Naive thymus-derived CD8-positive, alpha-beta T cell (primary cell): ENCODE data around the gene RCBTB2. TPM values are rescaled to one million over a fixed set of nuclear protein-coding genes. Genes with fewer than 3 reads are reported as not detected.
A peak's percentile ranks its signal among the peaks of the same experiment; 100 is the strongest.

Experiments
- ATAC-seq, 2 donors: fragments of 150-1000 bp; cut with Tn5 transposase in 1 of 2; sonication (Bioruptor Pico), chemical (Tn5 transposase) in 1 of 2; 1 replicate in 1 of 2; 2 replicates in 1 of 2; pipeline ENCODE4 v1.10.0; 2021; ENCODE audit warnings: mild to moderate bottlenecking in 2 of 2, moderate library complexity in 2 of 2
- POLR2A ChIA-PET: fragments of 350-600 bp; sonication (Branson Sonifier 250); formaldehyde crosslinking; loops from one replicate; lab custom pipeline; 2021; ENCODE audit warnings: antibody characterized with exemption; lab: Charles Lee
- DNase-seq, 10 donors: peaks; one replicate each; pipeline versions ENCODE4 v3.0.0 to v3.0.0-alpha.2; 2020 to 2022
- H3K27ac Mint-ChIP-seq, 10 donors: one replicate each; pipeline ENCODE4 v1.8.0; 2020 to 2022; ENCODE audit warnings: mild to moderate bottlenecking in 10 of 10, mixed read lengths in 10 of 10, moderate library complexity in 4 of 10, inconsistent platforms in 1 of 10
- H3K27me3 Mint-ChIP-seq, 5 donors: one replicate each; pipeline ENCODE4 v1.8.0; 2021 to 2022; ENCODE audit warnings: mixed read lengths in 5 of 5
- H3K36me3 Mint-ChIP-seq, 3 donors: one replicate each; pipeline ENCODE4 v1.8.0; 2020 to 2022; ENCODE audit warnings: mixed read lengths in 3 of 3, mild to moderate bottlenecking in 2 of 3, inconsistent platforms in 1 of 3
- H3K4me1 Mint-ChIP-seq, 4 donors: one replicate each; pipeline ENCODE4 v1.8.0; 2021 to 2022; ENCODE audit warnings: mixed read lengths in 4 of 4
- H3K4me3 Mint-ChIP-seq, 10 donors: one replicate each; pipeline ENCODE4 v1.8.0; 2020 to 2022; ENCODE audit warnings: mild to moderate bottlenecking in 10 of 10, mixed read lengths in 10 of 10, moderate library complexity in 6 of 10, inconsistent platforms in 1 of 10
- H3K9me3 Mint-ChIP-seq, 9 donors: one replicate each; pipeline ENCODE4 v1.8.0; 2020 to 2022; ENCODE audit warnings: mixed read lengths in 9 of 9, mild to moderate bottlenecking in 3 of 9, inconsistent platforms in 1 of 9, moderate library complexity in 1 of 9
- polyA plus RNA-seq, 3 donors: library from polyadenylated mRNA; unstranded; fragments of 300-500 nt; fragmentation: Illumina TruSeq; gene quantifications; one replicate each; pipeline ENCODE4 v1.2.3, GENCODE V29; 2021
- total RNA-seq, 8 experiments: library from RNA in 2 of 8; stranded (reverse) in 2 of 8; gene quantifications; one replicate each; pipeline ENCODE4 v1.2.3 and lab custom pipeline; 2021 to 2026

RCBTB2 gene
- total and polyA plus RNA-seq, 5 experiments from 2014 or later, result 6.3 to 17.6 (median 8.1) TPM

GRCh38 chr13:48491423-48492095, 41.3 kb downstream of the RCBTB2 start:
- DNase-seq, result no peak
- H3K9me3 Mint-ChIP-seq, result peaks cover 0 to 3% (median 0%) of the 10 kb centered on the region in 9 donors
- H3K36me3 Mint-ChIP-seq, result peaks cover 0 to 16% (median 13%) of the 10 kb centered on the region in 3 donors
- no peak for ATAC-seq
- POLR2A ChIA-PET, result interaction anchor here (1.1 to 3.4 kb wide), 4 partner anchors 9 to 79 kb away, joined by 3 to 35 read pairs (median 10); partner anchors contain the start of genes LPAR6 and RCBTB2
- no peaks in the 10 kb centered on the region for H3K27me3 Mint-ChIP-seq
- H3K27ac Mint-ChIP-seq, result peak overlapping the region in 2 of 10 donors; percentile 77 to 87
- no peak overlapping the region for H3K4me3 Mint-ChIP-seq
- peaks cover 6 to 30% (median 17%) of the 10 kb centered on the region in 4 donors for H3K4me1 Mint-ChIP-seq

- ATAC-seq (no peak), DNase-seq (no peak)
- POLR2A ChIA-PET, result no interaction called here
- Mint-ChIP-seq H3K27ac (peak overlapping the region in 1 of 10 donors; percentile 12), H3K9me3 (peaks cover 0 to 6% (median 0%) of the 10 kb centered on the region in 9 donors), H3K4me3 (peak overlapping the region in 1 of 10 donors; percentile 50), H3K4me1 (peaks cover 0 to 31% (median 14%) of the 10 kb centered on the region in 4 donors), H3K27me3 (no peaks in the 10 kb centered on the region), H3K36me3 (peaks cover 0 to 16% (median 13%) of the 10 kb centered on the region in 3 donors)
These were observed 42.6 kb downstream of the RCBTB2 start for GRCh38 chr13:48490241-48490640.

- Mint-ChIP-seq H3K27me3 (no peaks in the 10 kb centered on the region), H3K36me3 (peaks cover 0 to 16% (median 13%) of the 10 kb centered on the region in 3 donors), H3K27ac (peak overlapping the region in 2 of 10 donors; percentile 18 to 46), H3K4me1 (peaks cover 0 to 31% (median 14%) of the 10 kb centered on the region in 4 donors), H3K9me3 (peaks cover 0 to 6% (median 0%) of the 10 kb centered on the region in 9 donors), H3K4me3 (peak overlapping the region in 1 of 10 donors; percentile 12)
- DNase-seq (no peak), ATAC-seq (no peak)
- POLR2A ChIA-PET, result interaction anchor here (1.0 kb wide), 1 partner anchor 43 kb away, joined by 5 read pairs; the partner anchor contains the start of gene RCBTB2
These were observed 43.2 kb downstream of the RCBTB2 start for GRCh38 chr13:48489666-48490065.

- POLR2A ChIA-PET, result interaction anchor here (1.0 kb wide), 1 partner anchor 43 kb away, joined by 5 read pairs; the partner anchor contains the start of gene RCBTB2
- no peaks in the 10 kb centered on the region for H3K27me3 Mint-ChIP-seq
- H3K4me3 Mint-ChIP-seq, result peak overlapping the region in 3 of 10 donors; percentile 3 to 44 (median 8)
- peaks cover 0 to 16% (median 13%) of the 10 kb centered on the region in 3 donors for H3K36me3 Mint-ChIP-seq
- DNase-seq, result no peak
- peaks cover 0 to 6% (median 0%) of the 10 kb centered on the region in 9 donors for H3K9me3 Mint-ChIP-seq
- no peak for ATAC-seq
- peak overlapping the region in 3 of 10 donors; percentile 56 to 76 (median 67) for H3K27ac Mint-ChIP-seq
- H3K4me1 Mint-ChIP-seq, result peaks cover 0 to 26% (median 14%) of the 10 kb centered on the region in 4 donors
These were observed 43.9 kb downstream of the RCBTB2 start for GRCh38 chr13:48488995-48489394.

GRCh38 chr13:48487968-48488367, 44.9 kb downstream of the RCBTB2 start:
- H3K4me1 Mint-ChIP-seq, result peaks cover 0 to 26% (median 14%) of the 10 kb centered on the region in 4 donors
- H3K27ac Mint-ChIP-seq, result peak overlapping the region in 3 of 10 donors; percentile 1 to 23 (median 10)
- H3K9me3 Mint-ChIP-seq, result peaks cover 0 to 6% (median 0%) of the 10 kb centered on the region in 9 donors
- DNase-seq, result no peak
- H3K27me3 Mint-ChIP-seq, result no peaks in the 10 kb centered on the region
- ATAC-seq, result no peak
- H3K4me3 Mint-ChIP-seq, result peak overlapping the region in 1 of 10 donors; percentile 19
- POLR2A ChIA-PET, result no interaction called here
- H3K36me3 Mint-ChIP-seq, result peaks cover 0 to 19% (median 15%) of the 10 kb centered on the region in 3 donors

- DNase-seq (no peak), ATAC-seq (no peak)
- Mint-ChIP-seq H3K36me3 (peaks cover 0 to 24% (median 22%) of the 10 kb centered on the region in 3 donors), H3K4me1 (peaks cover 0 to 28% (median 17%) of the 10 kb centered on the region in 4 donors), H3K27me3 (no peaks in the 10 kb centered on the region), H3K9me3 (peaks cover 0 to 6% (median 0%) of the 10 kb centered on the region in 9 donors), H3K27ac (peak overlapping the region in 2 of 10 donors; percentile 14 to 37), H3K4me3 (no peak overlapping the region)
- POLR2A ChIA-PET, result interaction anchor here (0.7 kb wide), 1 partner anchor 18 kb away, joined by 3 read pairs; no protein-coding TSS in a partner anchor
These were observed 46.0 kb downstream of the RCBTB2 start for GRCh38 chr13:48486836-48487235.

- Mint-ChIP-seq H3K36me3 (peaks cover 0 to 24% (median 22%) of the 10 kb centered on the region in 3 donors), H3K27ac (peak overlapping the region in 5 of 10 donors; percentile 14 to 82 (median 45)), H3K4me3 (no peak overlapping the region), H3K9me3 (peaks cover 0 to 6% (median 0%) of the 10 kb centered on the region in 9 donors), H3K4me1 (peaks cover 0 to 28% (median 16%) of the 10 kb centered on the region in 4 donors), H3K27me3 (no peaks in the 10 kb centered on the region)
- DNase-seq, result no peak
- ATAC-seq, result no peak
- POLR2A ChIA-PET, result interaction anchor here (0.7 kb wide), 1 partner anchor 19 kb away, joined by 3 read pairs; no protein-coding TSS in a partner anchor
These were observed 46.5 kb downstream of the RCBTB2 start for GRCh38 chr13:48486362-48486761.

GRCh38 chr13:48485432-48485831, 47.4 kb downstream of the RCBTB2 start:
- no peak for ATAC-seq
- H3K4me3 Mint-ChIP-seq, result no peak overlapping the region
- no peak for DNase-seq
- H3K9me3 Mint-ChIP-seq, result peaks cover 0 to 6% (median 0%) of the 10 kb centered on the region in 9 donors
- H3K36me3 Mint-ChIP-seq, result peaks cover 0 to 28% (median 24%) of the 10 kb centered on the region in 3 donors
- H3K27ac Mint-ChIP-seq, result peak overlapping the region in 2 of 10 donors; percentile 26 to 45
- POLR2A ChIA-PET, result interaction anchor here (0.7 kb wide), 2 partner anchors 38 to 297 kb away, joined by 3 to 5 read pairs; no protein-coding TSS in a partner anchor
- H3K27me3 Mint-ChIP-seq, result no peaks in the 10 kb centered on the region
- peaks cover 0 to 28% (median 15%) of the 10 kb centered on the region in 4 donors for H3K4me1 Mint-ChIP-seq

GRCh38 chr13:48483575-48483974, 49.3 kb downstream of the RCBTB2 start:
- no peak overlapping the region for H3K27ac Mint-ChIP-seq
- DNase-seq (no peak), ATAC-seq (no peak)
- H3K4me3 Mint-ChIP-seq, result no peak overlapping the region
- peaks cover 0 to 28% (median 11%) of the 10 kb centered on the region in 4 donors for H3K4me1 Mint-ChIP-seq
- POLR2A ChIA-PET, result interaction anchor here (0.7 to 1.8 kb wide), 2 partner anchors 9 to 49 kb away, joined by 4 to 7 read pairs; partner anchors contain the start of gene RCBTB2
- peaks cover 0 to 29% (median 28%) of the 10 kb centered on the region in 3 donors for H3K36me3 Mint-ChIP-seq
- peaks cover 0 to 6% (median 0%) of the 10 kb centered on the region in 9 donors for H3K9me3 Mint-ChIP-seq
- no peaks in the 10 kb centered on the region for H3K27me3 Mint-ChIP-seq

GRCh38 chr13:48478391-48478790, 54.5 kb downstream of the RCBTB2 start:
- H3K36me3 Mint-ChIP-seq, result peaks cover 13 to 49% (median 22%) of the 10 kb centered on the region in 3 donors
- H3K27ac Mint-ChIP-seq, result no peak overlapping the region
- no peaks in the 10 kb centered on the region for H3K27me3 Mint-ChIP-seq
- POLR2A ChIA-PET, result interaction anchor here (1.2 kb wide), 1 partner anchor 54 kb away, joined by 4 read pairs; no protein-coding TSS in a partner anchor
- H3K4me1 Mint-ChIP-seq, result peaks cover 0 to 7% (median 2%) of the 10 kb centered on the region in 4 donors
- no peak for DNase-seq
- H3K4me3 Mint-ChIP-seq, result no peak overlapping the region
- ATAC-seq, result no peak
- no peaks in the 10 kb centered on the region for H3K9me3 Mint-ChIP-seq

GRCh38 chr13:48477191-48477855, 55.6 kb downstream of the RCBTB2 start:
- H3K4me3 Mint-ChIP-seq, result no peak overlapping the region
- POLR2A ChIA-PET, result no interaction called here
- H3K27ac Mint-ChIP-seq, result peak overlapping the region in 1 of 10 donors; percentile 14
- H3K9me3 Mint-ChIP-seq, result no peaks in the 10 kb centered on the region
- peaks cover 0 to 3% (median under 1%) of the 10 kb centered on the region in 4 donors for H3K4me1 Mint-ChIP-seq
- H3K36me3 Mint-ChIP-seq, result peaks cover 13 to 45% (median 19%) of the 10 kb centered on the region in 3 donors
- ATAC-seq, result no peak
- no peak for DNase-seq
- H3K27me3 Mint-ChIP-seq, result no peaks in the 10 kb centered on the region

- H3K36me3 Mint-ChIP-seq, result peaks cover 13 to 42% (median 19%) of the 10 kb centered on the region in 3 donors
These were observed 56.2 kb downstream of the RCBTB2 start for GRCh38 chr13:48476686-48477085.

More at GRCh38 chr13:48476686-48477085, 56.2 kb downstream of the RCBTB2 start:
- Mint-ChIP-seq H3K4me1 (peaks cover 0 to 2% (median 0%) of the 10 kb centered on the region in 4 donors), H3K27me3 (no peaks in the 10 kb centered on the region), H3K27ac (no peak overlapping the region), H3K4me3 (no peak overlapping the region), H3K9me3 (no peaks in the 10 kb centered on the region)
- POLR2A ChIA-PET, result no interaction called here
- no peak for DNase-seq
- no peak for ATAC-seq
